ENCODE results near the gene C1QTNF12. TPM values are rescaled to one million over a fixed set of nuclear protein-coding genes. Genes with fewer than 3 reads are reported as not detected.
"Not testable (repeated sequence)": the region's sequence is repeated elsewhere in the genome, so short reads cannot be mapped to it uniquely, and the experiment has no call there.

C1QTNF12 gene
- total RNA-seq, 1 donor from 2014 or later, result 3.4 TPM

- no peak for DNase-seq (ENCODE audit: low spot score)
Observed at GRCh38 chr1:1199961-1200875, 46.3 kb downstream of the C1QTNF12 start.

DNA sequence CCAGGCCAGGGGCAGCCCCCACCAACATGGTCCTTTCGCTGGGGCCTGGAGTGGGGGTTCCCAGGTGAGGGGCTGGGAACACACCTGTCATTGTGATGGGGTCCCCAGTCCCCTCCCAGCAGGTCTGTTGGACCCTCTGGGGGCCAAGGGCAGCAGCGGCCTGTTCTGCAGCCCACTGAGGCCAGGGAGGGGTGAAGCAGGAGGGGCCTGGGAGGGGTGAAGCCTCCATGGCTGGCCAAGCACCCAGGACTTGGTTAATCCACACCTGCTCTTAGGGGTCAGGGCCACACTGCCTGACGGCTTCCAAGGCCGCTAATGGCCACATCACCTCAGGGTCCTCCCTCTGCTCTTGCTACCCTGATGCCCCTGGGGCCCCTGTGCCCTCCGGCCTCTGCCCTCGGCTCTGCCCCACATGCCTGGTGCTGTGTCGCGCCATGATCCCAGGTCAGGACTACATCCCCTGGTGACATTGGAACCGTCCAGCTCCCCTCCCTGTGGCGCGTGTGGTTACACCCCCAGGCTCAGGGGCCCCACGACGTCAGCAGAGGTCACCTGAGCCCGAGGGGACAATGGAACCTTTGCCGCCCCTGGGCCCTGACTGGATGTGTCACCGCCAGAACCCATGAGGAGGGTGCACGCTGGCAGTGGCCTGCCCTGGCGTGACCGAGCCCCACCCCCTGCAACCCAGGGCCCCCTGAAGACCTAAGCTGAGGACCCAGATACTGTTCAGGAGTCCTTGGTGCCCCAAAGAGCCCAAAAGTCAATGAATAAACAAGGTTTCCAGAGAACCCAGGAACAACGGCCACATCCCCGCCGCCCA lies 47.2 kb downstream of the C1QTNF12 start:
- no peak for DNase-seq (ENCODE audit: low spot score)

DNA sequence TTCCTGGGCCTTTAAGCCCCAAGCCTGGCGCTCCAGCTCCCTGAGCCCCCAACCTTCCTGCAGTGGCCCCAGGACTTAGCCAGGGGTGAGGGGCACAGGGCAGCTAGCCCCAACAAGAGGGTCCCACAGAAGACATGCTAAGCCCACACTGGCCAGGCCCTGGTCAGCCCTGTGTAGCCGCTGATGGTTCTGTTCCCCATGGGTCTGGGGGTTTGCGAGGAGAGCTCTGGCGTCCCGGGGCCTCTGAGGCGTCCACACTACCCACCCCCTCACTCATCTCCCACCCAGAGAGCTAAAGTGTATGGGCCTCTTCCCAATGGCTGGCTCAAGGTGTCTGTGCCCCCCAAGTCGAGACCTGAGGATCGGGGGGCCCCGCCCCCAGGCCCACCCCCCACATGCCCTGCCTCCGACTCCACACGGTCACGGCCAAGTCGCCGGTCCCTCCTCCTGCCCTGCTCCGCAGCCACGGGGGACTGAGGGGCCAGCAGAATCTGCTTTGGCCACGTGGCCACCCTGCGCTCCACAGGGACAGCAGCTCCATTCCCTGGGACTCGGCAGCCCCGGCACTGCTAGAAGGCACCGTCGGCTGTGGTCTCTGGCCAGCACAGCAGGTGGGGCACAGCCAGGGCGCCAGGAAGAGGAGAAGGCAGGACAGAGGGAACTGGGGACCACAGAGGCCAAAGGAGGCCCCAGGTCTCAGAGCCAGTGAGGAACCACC lies 47.9 kb downstream of the C1QTNF12 start:
- no peak for DNase-seq (ENCODE audit: low spot score)

- no peak for DNase-seq (ENCODE audit: low spot score)
Observed at GRCh38 chr1:1197551-1198422, 48.7 kb downstream of the C1QTNF12 start.

- DNase-seq (ENCODE audit: low spot score), result no peak
Observed at GRCh38 chr1:1197188-1197500, 49.4 kb downstream of the C1QTNF12 start.

DNA sequence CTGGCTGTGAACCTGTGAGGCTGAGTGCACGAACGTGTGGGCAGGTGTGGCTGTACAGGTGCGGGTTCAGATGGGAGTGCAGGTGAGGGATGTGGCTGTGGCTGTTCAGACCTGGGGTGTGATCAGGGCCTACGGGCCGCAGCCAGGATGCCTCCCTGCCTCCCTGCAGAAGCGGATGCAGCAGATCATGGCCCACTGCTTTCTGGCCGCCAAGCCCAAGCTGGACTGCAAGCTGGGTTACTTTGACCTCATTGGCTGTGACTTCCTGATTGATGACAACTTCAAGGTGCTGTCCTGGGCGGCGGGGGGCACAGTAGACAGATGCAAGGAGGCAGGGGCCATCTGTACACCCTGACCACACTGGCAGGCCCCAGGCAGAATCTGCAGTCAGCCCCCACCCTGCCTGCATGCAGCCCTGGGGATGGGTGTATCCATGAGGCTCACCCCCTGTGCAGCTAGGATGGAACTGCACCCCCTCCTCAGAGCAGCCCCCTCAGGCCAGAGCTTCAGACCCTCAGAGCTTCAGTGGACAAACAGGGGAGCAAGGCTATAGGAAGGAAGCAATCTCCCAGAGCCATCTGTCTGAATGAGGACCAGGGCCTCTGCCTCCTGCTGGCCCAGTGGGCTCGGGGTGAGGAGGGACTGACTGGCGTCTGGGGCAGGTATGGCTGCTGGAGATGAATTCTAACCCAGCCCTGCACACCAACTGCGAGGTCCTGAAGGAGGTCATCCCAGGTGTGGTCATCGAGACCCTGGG lies 49.9 kb downstream of the C1QTNF12 start:
- DNase-seq (ENCODE audit: low spot score), result no peak

- DNase-seq (ENCODE audit: low spot score), result not testable (repeated sequence)
Observed at GRCh38 chr1:1195726-1196125, 50.8 kb downstream of the C1QTNF12 start.

DNA sequence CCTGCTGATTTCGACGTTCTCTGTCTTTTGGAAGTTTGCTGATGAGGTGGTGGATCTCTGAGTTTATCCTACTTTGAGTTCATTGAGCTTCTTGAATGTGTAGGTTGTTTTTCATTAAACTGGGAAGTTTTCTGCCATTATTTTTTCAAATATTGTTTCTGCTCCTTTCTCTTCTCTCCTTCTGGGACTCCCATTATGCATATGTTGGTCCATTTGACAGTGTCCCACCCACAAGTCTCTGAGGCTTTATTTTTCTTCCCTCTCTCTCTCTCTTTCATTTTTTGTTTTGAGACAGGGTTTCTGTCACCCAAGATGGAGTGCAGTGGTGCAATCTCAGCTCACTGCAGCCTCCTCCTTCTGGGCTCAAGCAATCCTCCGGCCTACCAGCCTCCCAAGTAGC lies 51.8 kb downstream of the C1QTNF12 start:
- DNase-seq (ENCODE audit: low spot score), result no peak

Other genes with a start within 250 kb of the C1QTNF12 start
- 63.6 TPM for gene HES4, start 246.6 kb downstream of the C1QTNF12 start, total RNA-seq
- gene ISG15, start 233.2 kb downstream of the C1QTNF12 start, total RNA-seq, result 14.9 TPM
- gene AGRN, start 226.6 kb downstream of the C1QTNF12 start, total RNA-seq, result 227 TPM
- 6.3 TPM for gene RNF223, start 172.4 kb downstream of the C1QTNF12 start, total RNA-seq
- gene C1orf159, start 130.6 kb downstream of the C1QTNF12 start, total RNA-seq, result 29.8 TPM
- gene TTLL10, start 72.8 kb downstream of the C1QTNF12 start, total RNA-seq, result 2.3 TPM
- 3.3 TPM for gene TNFRSF18, start 40.1 kb downstream of the C1QTNF12 start, total RNA-seq
- 2.0 TPM for gene TNFRSF4, start 32.6 kb downstream of the C1QTNF12 start, total RNA-seq
- gene SDF4, start 14.7 kb downstream of the C1QTNF12 start, total RNA-seq, result 134 TPM
- gene B3GALT6, start 14.5 kb downstream of the C1QTNF12 start, total RNA-seq, result 14.8 TPM
- 59.8 TPM for gene UBE2J2, start 27.1 kb upstream of the C1QTNF12 start, total RNA-seq
- gene SCNN1D, start 33.7 kb upstream of the C1QTNF12 start, total RNA-seq, result 6.6 TPM
- 77.6 TPM for gene ACAP3, start 61.2 kb upstream of the C1QTNF12 start, total RNA-seq
- gene PUSL1, start 61.9 kb upstream of the C1QTNF12 start, total RNA-seq, result 29.0 TPM
- 132 TPM for gene INTS11, start 77.9 kb upstream of the C1QTNF12 start, total RNA-seq
- 21.4 TPM for gene CPTP, start 78.1 kb upstream of the C1QTNF12 start, total RNA-seq
- 0.42 TPM for gene TAS1R3, start 84.6 kb upstream of the C1QTNF12 start, total RNA-seq
- gene DVL1, start 102.7 kb upstream of the C1QTNF12 start, total RNA-seq, result 52.8 TPM
- 41.9 TPM for gene MXRA8, start 111.8 kb upstream of the C1QTNF12 start, total RNA-seq
- 102 TPM for gene AURKAIP1, start 128.5 kb upstream of the C1QTNF12 start, total RNA-seq
- 259 TPM for gene CCNL2, start 152.6 kb upstream of the C1QTNF12 start, total RNA-seq
- 145 TPM for gene MRPL20, start 160.6 kb upstream of the C1QTNF12 start, total RNA-seq
- 40.9 TPM for gene ANKRD65, start 174.6 kb upstream of the C1QTNF12 start, total RNA-seq
- gene VWA1, start 189.0 kb upstream of the C1QTNF12 start, total RNA-seq, result 83.3 TPM
- 8.0 TPM for gene ATAD3C, start 203.0 kb upstream of the C1QTNF12 start, total RNA-seq
- 42.6 TPM for gene ATAD3B, start 225.0 kb upstream of the C1QTNF12 start, total RNA-seq